Stimulated activated CD8-positive, alpha-beta memory T cell treated with anti-CD3 and anti-CD28 coated beads, Interleukin-12 subunit alpha, Interleukin-12 subunit beta, amount 100 ng/mL, for 24 hours (primary cell): ENCODE data around the gene TJP1.
"Not testable (repeated sequence)": the region's sequence is repeated elsewhere in the genome, so short reads cannot be mapped to it uniquely, and the experiment has no call there.

Experiments used
- DNase-seq: peaks from one replicate; pipeline ENCODE4 v3.0.0-alpha.2; 2020; ENCODE audit errors: extremely low read depth

Gene TJP1

GRCh38 chr15:29753506-29753905, 68.8 kb downstream of the TJP1 start:
- DNase-seq, result no peak

GRCh38 chr15:29750754-29751153, 71.5 kb downstream of the TJP1 start:
- DNase-seq, result no peak

GRCh38 chr15:29749365-29750086, 72.7 kb downstream of the TJP1 start:
- no peak for DNase-seq

- DNase-seq, result no peak
Measured at GRCh38 chr15:29747837-29748417, 74.3 kb downstream of the TJP1 start.

GRCh38 chr15:29743475-29743874, 78.8 kb downstream of the TJP1 start:
- no peak for DNase-seq

GRCh38 chr15:29740692-29741311, 81.5 kb downstream of the TJP1 start:
- no peak for DNase-seq

GRCh38 chr15:29736744-29737020, 85.6 kb downstream of the TJP1 start:
- DNase-seq, result no peak

- no peak for DNase-seq
Measured at GRCh38 chr15:29736012-29736743, 86.1 kb downstream of the TJP1 start.

- DNase-seq, result no peak
Measured at GRCh38 chr15:29734917-29735572, 87.2 kb downstream of the TJP1 start.

- no peak for DNase-seq
Measured at GRCh38 chr15:29731865-29732264, 90.4 kb downstream of the TJP1 start.

- not testable (repeated sequence) for DNase-seq
Measured at GRCh38 chr15:29730471-29730870, 91.8 kb downstream of the TJP1 start.

GRCh38 chr15:29728418-29728817, 93.8 kb downstream of the TJP1 start:
- no peak for DNase-seq

GRCh38 chr15:29727871-29728270, 94.4 kb downstream of the TJP1 start:
- no peak for DNase-seq

- DNase-seq, result no peak
Measured at GRCh38 chr15:29726553-29726952, 95.7 kb downstream of the TJP1 start.

- no peak for DNase-seq
Measured at GRCh38 chr15:29724026-29724425, 98.2 kb downstream of the TJP1 start.

- DNase-seq, result no peak
Measured at GRCh38 chr15:29713784-29714183, 108.5 kb downstream of the TJP1 start.

GRCh38 chr15:29712149-29712885, 110.0 kb downstream of the TJP1 start:
- DNase-seq, result no peak

GRCh38 chr15:29711531-29711930, 110.7 kb downstream of the TJP1 start:
- DNase-seq, result no peak

- no peak for DNase-seq
Measured at GRCh38 chr15:29708519-29708918, 113.7 kb downstream of the TJP1 start.

- no peak for DNase-seq
Measured at GRCh38 chr15:29704950-29705597, 117.2 kb downstream of the TJP1 start.

GRCh38 chr15:29701151-29701550, 121.1 kb downstream of the TJP1 start:
- no peak for DNase-seq
